Vagina (tissue), 2 donors: Measurements from ENCODE around the gene IFT20. TPM values are rescaled to one million over a fixed set of nuclear protein-coding genes. Genes with fewer than 3 reads are reported as not detected.

Experiments used
- DNase-seq, 2 donors: peaks; one replicate each; pipeline ENCODE4 v3.0.0-alpha.2; 2017; ENCODE audit errors: extremely low spot score in 2 of 2
- H3K27ac ChIP-seq: fragments of 200-600 bp; sonication (generic); one replicate; pipeline ENCODE4 v1.5.1; 2019
- H3K27me3 ChIP-seq: fragments of 200-600 bp; sonication (generic); one replicate; pipeline ENCODE4 v1.5.1; 2019
- H3K36me3 ChIP-seq, 2 donors: fragments of 200-600 bp; sonication (generic); one replicate each; pipeline ENCODE4 v1.5.1; 2017 to 2019
- H3K4me1 ChIP-seq: fragments of 200-600 bp; sonication (generic); one replicate; pipeline ENCODE4 v1.5.1; 2019
- H3K4me3 ChIP-seq, 2 donors: fragments of 200-600 bp; sonication (generic); 1 replicate in 1 of 2; 2 replicates in 1 of 2; pipeline ENCODE4 v1.5.1; 2016 to 2019
- H3K9me3 ChIP-seq: fragments of 200-600 bp; sonication (generic); one replicate; pipeline ENCODE4 v1.5.1; 2019
- CTCF ChIP-seq, 3 experiments: fragments of 450-650 bp in 2 of 3; fragments of 200-600 bp in 1 of 3; sonication (generic) in 1 of 3; IDR thresholded peaks; one replicate each; pipeline ENCODE4 v1.5.1; 2017 to 2019; ENCODE audit warnings: antibody characterized with exemption in 3 of 3, mild to moderate bottlenecking in 2 of 3, moderate library complexity in 2 of 3
- POLR2A ChIP-seq, 2 donors: fragments of 450-650 bp; IDR thresholded peaks; one replicate each; pipeline ENCODE4 v1.6.1; 2017; ENCODE audit warnings: antibody characterized with exemption in 2 of 2, mild to moderate bottlenecking in 2 of 2, moderate library complexity in 2 of 2
- POLR2AphosphoS5 ChIP-seq, 2 donors: sonication (generic); formaldehyde crosslinking; IDR thresholded peaks; one replicate each; pipeline ENCODE4 v1.9.0; 2017; ENCODE audit warnings: antibody characterized with exemption in 2 of 2, mild to moderate bottlenecking in 2 of 2, low read depth in 1 of 2; ENCODE audit not compliant: insufficient read depth in 1 of 2
- intact Hi-C: fragments of 100-400 bp; cut with DNase I; formaldehyde crosslinking; loops from one replicate; pipeline ENCODE4 v1.15.1; 2023
- total RNA-seq: library from RNA; depleted of rRNA; stranded (reverse); fragments of >200 nt; gene quantifications from one replicate; pipeline ENCODE4 v1.2.3, GENCODE V29; 2016

The IFT20 gene
- 42.5 TPM for total RNA-seq

GRCh38 chr17:28335201-28335958, at the start of gene IFT20, which contains the start of gene TNFAIP1:
Gene IFT20, minus strand, starts transcription at chr17:28335472. Its CDS starts 3,487 bp downstream, at chr17:28331985.
Gene TNFAIP1, plus strand, starts transcription at chr17:28335761. Its CDS starts 3,761 bp downstream, at chr17:28339522.
- H3K4me3 ChIP-seq, result peak within 1 kb of the TSS; percentile 86 to 93
- intact Hi-C loops, result no loop called here
- peaks cover 0 to 29% of the 10 kb centered on the region in 2 donors for H3K36me3 ChIP-seq
- TF ChIP-seq CTCF (IDR thresholded peaks at IDR 0.05) (peak in 1 of 3 experiments; percentile 33), POLR2A (IDR thresholded peaks at IDR 0.05) (peak in 1 of 2 donors; percentile 91), POLR2AphosphoS5 (IDR thresholded peaks at IDR 0.05; ENCODE audit: insufficient read depth in 1 of 2, low read depth in 1 of 2) (peak; percentile 99 to 100)
- H3K9me3 ChIP-seq, result no peaks in the 10 kb centered on the region
- DNase-seq, result peak; percentile 99 to 100
- peaks cover 66% of the 10 kb centered on the region for H3K4me1 ChIP-seq
- H3K27ac ChIP-seq, result peak within 1 kb of the TSS; percentile 94
- no peaks in the 10 kb centered on the region for H3K27me3 ChIP-seq

- no peak overlapping the region for H3K27ac ChIP-seq
- peak overlapping the region; percentile 40 to 47 for H3K4me3 ChIP-seq
- no peaks in the 10 kb centered on the region for H3K27me3 ChIP-seq
- no peak for TF ChIP-seq POLR2A (IDR thresholded peaks at IDR 0.05)
- TF ChIP-seq CTCF (IDR thresholded peaks at IDR 0.05), result no peak
- TF ChIP-seq POLR2AphosphoS5 (IDR thresholded peaks at IDR 0.05; ENCODE audit: insufficient read depth in 1 of 2, low read depth in 1 of 2), result no peak
- H3K9me3 ChIP-seq, result no peaks in the 10 kb centered on the region
- H3K4me1 ChIP-seq, result peaks cover 23% of the 10 kb centered on the region
- peaks cover 0 to 23% of the 10 kb centered on the region in 2 donors for H3K36me3 ChIP-seq
- no peak for DNase-seq
- intact Hi-C loops, result no loop called here
Observed at GRCh38 chr17:28385037-28385400, 49.7 kb upstream of the IFT20 start.

- Histone ChIP-seq H3K27ac (no peak overlapping the region), H3K4me1 (peaks cover 23% of the 10 kb centered on the region), H3K36me3 (peaks cover 0 to 18% of the 10 kb centered on the region in 2 donors), H3K4me3 (peak overlapping the region; percentile 40 to 47), H3K9me3 (no peaks in the 10 kb centered on the region), H3K27me3 (no peaks in the 10 kb centered on the region)
- intact Hi-C loops, result no loop called here
- no peak for DNase-seq
- TF ChIP-seq CTCF (IDR thresholded peaks at IDR 0.05) (no peak), POLR2AphosphoS5 (IDR thresholded peaks at IDR 0.05; ENCODE audit: insufficient read depth in 1 of 2, low read depth in 1 of 2) (peak in 1 of 2 donors; percentile 30)
Observed at GRCh38 chr17:28384281-28385036, 49.2 kb upstream of the IFT20 start.

- Histone ChIP-seq H3K27me3 (no peaks in the 10 kb centered on the region), H3K4me1 (peaks cover 23% of the 10 kb centered on the region), H3K9me3 (no peaks in the 10 kb centered on the region), H3K36me3 (no peaks in the 10 kb centered on the region), H3K27ac (no peak overlapping the region), H3K4me3 (no peak overlapping the region)
- intact Hi-C loops, result no loop called here
- DNase-seq, result no peak
- TF ChIP-seq POLR2A (IDR thresholded peaks at IDR 0.05) (no peak), POLR2AphosphoS5 (IDR thresholded peaks at IDR 0.05; ENCODE audit: insufficient read depth in 1 of 2, low read depth in 1 of 2) (no peak), CTCF (IDR thresholded peaks at IDR 0.05) (no peak)
Observed at GRCh38 chr17:28381141-28381825, 46.0 kb upstream of the IFT20 start.
